DOHH2 (cell line): ENCODE measurements around the gene FGGY.

Experiments
- H3F3A ChIP-seq: fragments of 200-600 bp; sonication (generic), shearing (Covaris generic); 2 replicates; pipeline ENCODE4 v1.6.0; 2016; ENCODE audit warnings: antibody characterized with exemption, mild to moderate bottlenecking; ENCODE audit not compliant: control insufficient read depth, insufficient read depth
- H3K27ac ChIP-seq: fragments of 200-600 bp; sonication (generic); 2 replicates; pipeline ENCODE4 v1.5.1; 2014; ENCODE audit warnings: low read depth, mild to moderate bottlenecking, low read length, moderate library complexity
- H3K27me3 ChIP-seq: fragments of 200-600 bp; sonication (generic); 2 replicates; pipeline ENCODE4 v1.6.1; 2014; ENCODE audit warnings: mild to moderate bottlenecking, low read length, mixed read lengths; ENCODE audit not compliant: control insufficient read depth
- H3K36me3 ChIP-seq: fragments of 200-600 bp; sonication (generic); 2 replicates; pipeline ENCODE4 v1.6.1; 2014; ENCODE audit warnings: mild to moderate bottlenecking, low read length, moderate library complexity, mixed read lengths; ENCODE audit not compliant: control insufficient read depth
- H3K4me1 ChIP-seq: fragments of 200-600 bp; sonication (generic); 2 replicates; pipeline ENCODE4 v1.6.1; 2014; ENCODE audit warnings: mild to moderate bottlenecking, low read length, mixed read lengths; ENCODE audit not compliant: control insufficient read depth
- H3K4me2 ChIP-seq: fragments of 200-600 bp; sonication (generic); 2 replicates; pipeline ENCODE4 v1.6.0; 2014; ENCODE audit warnings: mild to moderate bottlenecking, low read length, moderate library complexity
- H3K4me3 ChIP-seq: fragments of 200-600 bp; sonication (generic); 2 replicates; pipeline ENCODE4 v1.5.1; 2014; ENCODE audit warnings: mild to moderate bottlenecking, low read length, mixed read lengths
- H3K79me2 ChIP-seq: fragments of 200-600 bp; sonication (generic); 2 replicates; pipeline ENCODE4 v1.6.1; 2014; ENCODE audit warnings: mild to moderate bottlenecking, low read length, mixed read lengths; ENCODE audit not compliant: control insufficient read depth
- H3K9me2 ChIP-seq: fragments of 200-600 bp; sonication (generic); replicated peaks from 2 replicates; pipeline ENCODE4 v1.6.1; 2014; ENCODE audit warnings: mild to moderate bottlenecking, low read length, mixed read lengths; ENCODE audit not compliant: control insufficient read depth
- H3K9me3 ChIP-seq: fragments of 200-600 bp; sonication (generic); 2 replicates; pipeline ENCODE4 v1.6.1; 2014; ENCODE audit warnings: antibody characterized with exemption, low read length, mixed read lengths; ENCODE audit not compliant: control insufficient read depth, insufficient read depth
- H4K20me1 ChIP-seq: fragments of 200-600 bp; sonication (generic); 2 replicates; pipeline ENCODE4 v1.6.0; 2014; ENCODE audit warnings: low read depth, mild to moderate bottlenecking, antibody characterized with exemption, low read length, moderate library complexity; ENCODE audit not compliant: control insufficient read depth, insufficient read depth
- EZH2phosphoT487 ChIP-seq: fragments of 200-600 bp; sonication (generic); IDR thresholded peaks from 2 replicates; pipeline ENCODE4 v1.6.1; 2017; ENCODE audit warnings: borderline replicate concordance, mild to moderate bottlenecking, antibody characterized with exemption, low read length, moderate library complexity, mixed read lengths
- TF ChIP-seq, protein P1 (sequence below): fragments of 200-600 bp; sonication (generic); IDR thresholded peaks from one replicate; pipeline ENCODE4 v1.5.1; 2014; ENCODE audit warnings: antibody characterized with exemption, mild to moderate bottlenecking, low read depth, low read length; ENCODE audit not compliant: poor library complexity, severe bottlenecking

FGGY gene

GRCh38 chr1:59653968-59654367, 357.1 kb downstream of the FGGY start:
- TF ChIP-seq, protein P1, sequence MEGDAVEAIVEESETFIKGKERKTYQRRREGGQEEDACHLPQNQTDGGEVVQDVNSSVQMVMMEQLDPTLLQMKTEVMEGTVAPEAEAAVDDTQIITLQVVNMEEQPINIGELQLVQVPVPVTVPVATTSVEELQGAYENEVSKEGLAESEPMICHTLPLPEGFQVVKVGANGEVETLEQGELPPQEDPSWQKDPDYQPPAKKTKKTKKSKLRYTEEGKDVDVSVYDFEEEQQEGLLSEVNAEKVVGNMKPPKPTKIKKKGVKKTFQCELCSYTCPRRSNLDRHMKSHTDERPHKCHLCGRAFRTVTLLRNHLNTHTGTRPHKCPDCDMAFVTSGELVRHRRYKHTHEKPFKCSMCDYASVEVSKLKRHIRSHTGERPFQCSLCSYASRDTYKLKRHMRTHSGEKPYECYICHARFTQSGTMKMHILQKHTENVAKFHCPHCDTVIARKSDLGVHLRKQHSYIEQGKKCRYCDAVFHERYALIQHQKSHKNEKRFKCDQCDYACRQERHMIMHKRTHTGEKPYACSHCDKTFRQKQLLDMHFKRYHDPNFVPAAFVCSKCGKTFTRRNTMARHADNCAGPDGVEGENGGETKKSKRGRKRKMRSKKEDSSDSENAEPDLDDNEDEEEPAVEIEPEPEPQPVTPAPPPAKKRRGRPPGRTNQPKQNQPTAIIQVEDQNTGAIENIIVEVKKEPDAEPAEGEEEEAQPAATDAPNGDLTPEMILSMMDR: no peak
- TF ChIP-seq EZH2phosphoT487: no peak

DNA sequence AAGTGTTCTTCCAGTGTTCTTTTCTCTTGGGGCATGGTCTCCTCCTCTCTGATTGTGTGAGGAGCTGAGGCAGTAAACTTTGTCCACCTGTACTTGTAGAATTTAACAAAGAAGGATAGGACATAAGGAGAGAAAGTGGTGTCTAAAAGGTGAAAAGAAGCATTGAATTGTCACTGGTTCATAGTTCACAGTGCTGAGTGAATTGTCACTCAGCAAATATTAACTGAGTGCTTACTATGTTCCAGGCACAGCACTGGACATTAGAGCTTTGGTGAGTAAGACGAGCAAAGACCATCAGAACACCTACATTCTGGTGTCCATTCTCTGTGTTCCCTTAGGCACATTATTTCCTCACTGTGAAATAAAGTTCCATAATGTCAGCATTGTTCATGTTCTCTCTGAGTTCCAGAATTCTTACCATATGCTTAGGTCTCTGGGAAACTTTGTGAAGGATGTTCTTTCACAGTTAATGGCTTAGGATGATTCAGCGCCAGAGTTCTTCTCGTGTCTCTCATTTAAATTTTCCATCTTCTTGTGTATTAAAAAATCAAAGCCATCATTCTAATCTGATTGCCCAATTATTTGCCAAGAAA, 361.1 kb downstream of the FGGY start:
- H3F3A ChIP-seq: no peaks in the 10 kb centered on the region
- TF ChIP-seq EZH2phosphoT487: no peak
- TF ChIP-seq, protein P1: no peak
- H3K9me3 ChIP-seq: no peaks in the 10 kb centered on the region
- no peaks in the 10 kb centered on the region for H3K9me2 ChIP-seq
- no peak overlapping the region for H3K4me2 ChIP-seq
- H3K4me1 ChIP-seq: no peaks in the 10 kb centered on the region
- no peaks in the 10 kb centered on the region for H4K20me1 ChIP-seq
- no peaks in the 10 kb centered on the region for H3K36me3 ChIP-seq
- no peaks in the 10 kb centered on the region for H3K27me3 ChIP-seq
- no peak overlapping the region for H3K4me3 ChIP-seq
- no peaks in the 10 kb centered on the region for H3K79me2 ChIP-seq
- no peak overlapping the region for H3K27ac ChIP-seq

More at GRCh38 chr1:59653968-59654367, 357.1 kb downstream of the FGGY start:
- Histone ChIP-seq H3K79me2 (no peaks in the 10 kb centered on the region), H3K9me3 (no peaks in the 10 kb centered on the region), H3K9me2 (no peaks in the 10 kb centered on the region), H3K27ac (no peak overlapping the region), H4K20me1 (no peaks in the 10 kb centered on the region), H3K4me3 (no peak overlapping the region), H3K27me3 (no peaks in the 10 kb centered on the region), H3K4me2 (no peak overlapping the region), H3K36me3 (no peaks in the 10 kb centered on the region), H3F3A (no peaks in the 10 kb centered on the region), H3K4me1 (no peaks in the 10 kb centered on the region)

DNA sequence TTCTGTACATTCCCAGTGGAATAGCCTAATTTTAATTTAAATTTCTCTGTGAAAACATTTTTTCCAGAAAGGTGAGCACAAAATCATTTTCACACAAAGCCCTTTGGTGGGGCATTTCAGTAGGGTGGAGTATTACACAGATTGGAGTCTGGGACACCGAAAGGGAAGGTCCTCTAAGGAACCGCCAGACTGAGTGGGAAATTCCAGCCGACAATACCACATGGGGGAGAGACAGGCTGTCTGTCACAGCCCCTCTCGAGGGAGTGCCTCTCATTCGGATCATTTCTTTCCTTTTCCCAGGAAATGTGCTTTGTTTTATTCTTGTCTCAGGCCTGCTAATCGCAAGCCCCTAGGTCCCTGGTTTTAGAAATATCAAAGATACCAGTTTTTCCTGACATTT, 367.3 kb downstream of the FGGY start:
- H3K79me2 ChIP-seq: no peaks in the 10 kb centered on the region
- no peak overlapping the region for H3K4me2 ChIP-seq
- H3K4me3 ChIP-seq: no peak overlapping the region
- no peak overlapping the region for H3K27ac ChIP-seq
- no peaks in the 10 kb centered on the region for H3K36me3 ChIP-seq
- H3K9me3 ChIP-seq: no peaks in the 10 kb centered on the region
- no peaks in the 10 kb centered on the region for H4K20me1 ChIP-seq
- H3K4me1 ChIP-seq: no peaks in the 10 kb centered on the region
- TF ChIP-seq EZH2phosphoT487: no peak
- TF ChIP-seq, protein P1: no peak
- no peaks in the 10 kb centered on the region for H3F3A ChIP-seq
- no peaks in the 10 kb centered on the region for H3K27me3 ChIP-seq
- no peaks in the 10 kb centered on the region for H3K9me2 ChIP-seq
